ENCODE results near the gene DDX43. TPM values are rescaled to one million over a fixed set of nuclear protein-coding genes. Genes with fewer than 3 reads are reported as not detected.
A peak's percentile ranks its signal among the peaks of the same experiment; 100 is the strongest.

DDX43 gene
- total RNA-seq, 1 experiment from 2014 or later, result 0.33 TPM

- Mint-ChIP-seq H3K4me1 (peaks cover 29 to 34% of the 10 kb centered on the region in 2 experiments), H3K9me3 (peaks cover 0 to 12% of the 10 kb centered on the region in 2 experiments; a peak in 3 of 5 replicates), H3K4me3 (no peak within 1 kb of the TSS), H3K36me3 (ENCODE audit: insufficient read depth in 1 of 3, low read depth in 3 of 3) (peaks cover 0 to 10% (median 8%) of the 10 kb centered on the region in 3 experiments; a peak in 2 of 7 replicates), H3K27ac (no peak within 1 kb of the TSS; a peak in 1 of 7 replicates), H3K27me3 (ENCODE audit: low read depth) (peaks cover 13% of the 10 kb centered on the region)
- H2BK15ac ChIP-seq (ENCODE audit: low read depth, low read length), result no peak within 1 kb of the TSS
- H3K79me1 ChIP-seq (ENCODE audit: insufficient read depth, low read depth, low read length, poor library complexity, severe bottlenecking), result no peaks in the 10 kb centered on the region
- H2BK12ac ChIP-seq (ENCODE audit: insufficient read length, low read depth, low read length), result no peak within 1 kb of the TSS
- DNase-seq, result peak; percentile 35
- H2BK20ac ChIP-seq (ENCODE audit: low read depth, low read length, poor library complexity, severe bottlenecking), result no peak within 1 kb of the TSS
- no peak within 1 kb of the TSS for H2BK5ac ChIP-seq (ENCODE audit: insufficient read length, low read length)
- no CpG with 5 or more reads among the region's 59 CpGs for WGBS (ENCODE audit: extremely low coverage, insufficient read length, low lambda C conversion rate)
- H3K23ac ChIP-seq (ENCODE audit: insufficient read length, low read depth, low read length), result no peak within 1 kb of the TSS
- no peaks in the 10 kb centered on the region for H3K79me2 ChIP-seq (ENCODE audit: insufficient read depth, low read length)
- H3K4ac ChIP-seq (ENCODE audit: low read depth, low read length), result no peak within 1 kb of the TSS
- no peak within 1 kb of the TSS for H2AK5ac ChIP-seq (ENCODE audit: insufficient read length, low read length)
- no peaks in the 10 kb centered on the region for H4K20me1 ChIP-seq (ENCODE audit: control insufficient read depth, insufficient read depth, insufficient read length)
- no peaks in the 10 kb centered on the region for H3K27me3 ChIP-seq (ENCODE audit: insufficient read depth, low read length)
- H3K23me2 ChIP-seq (ENCODE audit: insufficient read length, low read depth, low read length, poor library complexity, severe bottlenecking), result no peaks in the 10 kb centered on the region
- no peak within 1 kb of the TSS for H4K91ac ChIP-seq (ENCODE audit: insufficient read length, low read depth, low read length)
- H3K27ac ChIP-seq (ENCODE audit: insufficient read length, low read depth, low read length), result no peak within 1 kb of the TSS
- no peak within 1 kb of the TSS for H4K8ac ChIP-seq (replicated peaks; ENCODE audit: insufficient read length, low read depth, low read length)
- H3T11ph ChIP-seq (ENCODE audit: low read length), result no peak within 1 kb of the TSS
- no peak within 1 kb of the TSS for H3K18ac ChIP-seq (ENCODE audit: insufficient read length, low read depth, low read length)
- no peak within 1 kb of the TSS for H2BK120ac ChIP-seq (ENCODE audit: low read depth, low read length, poor library complexity, severe bottlenecking)
- H3K14ac ChIP-seq (ENCODE audit: insufficient read depth, low read length), result no peak within 1 kb of the TSS
- no peak for TF ChIP-seq CTCF (conservative IDR thresholded peaks at IDR 0.05)
- no peak within 1 kb of the TSS for H3K56ac ChIP-seq (ENCODE audit: insufficient read length, low read depth, low read length)
- no peak within 1 kb of the TSS for H2AFZ ChIP-seq (ENCODE audit: low read length)
- H4K5ac ChIP-seq (ENCODE audit: insufficient read length, low read depth, low read length), result no peak within 1 kb of the TSS
- no peak within 1 kb of the TSS for H3K4me2 ChIP-seq (ENCODE audit: insufficient read depth, insufficient read length, low read length)
- H3K9me3 ChIP-seq (ENCODE audit: control insufficient read depth, low read depth, low read length), result no peaks in the 10 kb centered on the region
- peaks cover 4% of the 10 kb centered on the region for H3K4me1 ChIP-seq (ENCODE audit: insufficient read depth, low read length)
- no peak within 1 kb of the TSS for H3K9ac ChIP-seq (ENCODE audit: extremely low read depth, insufficient read length, low read length)
Observed at GRCh38 chr6:73353636-73354593, 40.7 kb upstream of the DDX43 start, which contains the start of gene DPPA5. TSS of gene DPPA5 (minus strand) at chr6:73354276. CDS start at chr6:73354225, 51 bp downstream.

Measured in H9 (cell line).